DOHH2 (cell line): Measurements from ENCODE around the gene HERC2.

Experiments used
- CTCF ChIP-seq: fragments of 200-600 bp; sonication (generic); IDR thresholded peaks from one replicate; pipeline ENCODE4 v1.5.1; 2014; ENCODE audit warnings: antibody characterized with exemption, mild to moderate bottlenecking, low read depth, low read length; ENCODE audit not compliant: poor library complexity, severe bottlenecking
- EZH2phosphoT487 ChIP-seq: fragments of 200-600 bp; sonication (generic); IDR thresholded peaks from 2 replicates; pipeline ENCODE4 v1.6.1; 2017; ENCODE audit warnings: borderline replicate concordance, mild to moderate bottlenecking, antibody characterized with exemption, low read length, moderate library complexity, mixed read lengths

DNA sequence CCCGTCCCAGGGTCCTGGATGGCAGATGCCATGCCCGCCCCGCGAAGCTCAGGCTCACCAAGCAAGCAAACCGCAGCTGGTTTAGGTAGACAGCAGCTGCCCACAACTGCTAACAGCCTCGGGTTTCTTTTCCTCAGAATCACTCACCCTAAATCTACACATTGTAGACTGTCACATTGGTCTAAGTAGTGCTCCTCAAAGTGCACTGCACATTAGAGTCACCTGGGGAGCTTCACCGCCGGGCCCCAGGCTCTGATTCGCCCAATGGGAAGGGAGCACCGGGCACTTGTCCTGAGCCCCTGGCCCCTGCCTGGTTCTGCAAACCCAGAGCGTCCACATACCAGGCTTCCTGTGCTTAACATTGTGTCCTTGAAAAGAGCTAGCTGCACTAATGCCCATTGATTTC lies 223.6 kb downstream of the HERC2 start:
- TF ChIP-seq EZH2phosphoT487 (no peak), CTCF (no peak)
